ENCODE measurements around the gene DIP2A. TPM values are rescaled to one million over a fixed set of nuclear protein-coding genes. Genes with fewer than 3 reads are reported as not detected.

The DIP2A gene
- total and polyA plus RNA-seq, 2 of the 8 experiments (the other 6 are each of a cell fraction or from before 2014, with no cell fraction given) = 16.0 to 27.1 TPM

DNA sequence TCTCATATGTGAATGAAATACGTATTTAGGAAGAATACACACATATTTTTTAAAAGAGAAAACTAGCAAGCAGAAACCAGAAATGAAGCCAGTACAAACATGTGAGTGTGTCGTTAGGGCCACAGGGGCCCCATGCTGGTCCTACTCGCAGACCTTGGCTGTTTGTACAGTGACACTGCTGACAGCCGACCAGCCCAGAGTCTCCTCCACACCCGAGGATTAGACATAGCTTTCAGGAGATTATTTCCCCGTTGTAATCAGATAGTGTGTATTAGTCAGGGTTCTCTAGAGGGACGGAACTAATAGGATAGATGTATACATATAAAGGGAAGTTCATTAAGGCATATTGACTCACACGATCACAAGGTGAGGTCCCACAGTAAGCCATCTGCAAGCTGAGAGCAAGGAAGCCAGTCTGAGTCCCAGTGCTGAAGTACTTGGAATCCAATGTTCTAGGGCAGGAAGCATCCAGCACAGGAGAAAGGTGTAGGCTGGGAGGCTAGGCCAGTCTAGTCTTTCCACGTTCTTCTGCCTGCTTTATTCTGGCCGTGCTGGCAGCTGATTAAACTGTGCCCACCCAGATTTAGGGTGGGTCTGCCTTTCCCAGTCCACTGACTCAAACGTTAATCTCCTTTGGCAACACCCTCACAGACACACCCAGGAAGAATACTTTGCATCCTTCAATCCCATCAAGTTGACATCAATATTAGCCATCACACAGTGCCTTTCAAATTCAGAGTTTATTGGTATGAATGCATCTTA, 51.2 kb downstream of the DIP2A start (continued):
- TF ChIP-seq CBX5 (IDR thresholded peaks at IDR 0.05; ENCODE audit: low read depth, low read length) (no peak), PHF8 (conservative IDR thresholded peaks at IDR 0.05; ENCODE audit: low read depth, low read length) (no peak), SP1 (IDR thresholded peaks at IDR 0.05; ENCODE audit: low read depth, low read length) (no peak)
